Caco-2 (cell line): ENCODE results near the gene SENP1. TPM values are rescaled to one million over a fixed set of nuclear protein-coding genes. Genes with fewer than 3 reads are reported as not detected.

Experiments used
- BruUV-seq: library from RNA; stranded (reverse); fragments of 400-500 nt; replicated peaks from 2 replicates; lab custom pipeline; 2021; lab: Mats Ljungman, UMichigan
- CTCF ChIA-PET: fragments of 300-600 bp; sonication (Branson Sonifier 250); formaldehyde crosslinking; loops from one replicate; lab custom pipeline; 2022; ENCODE audit warnings: antibody characterized with exemption; lab: Charles Lee
- POLR2A ChIA-PET: fragments of 300-600 bp; sonication (Branson Sonifier 250); formaldehyde crosslinking; loops from one replicate; lab custom pipeline; 2022; ENCODE audit warnings: antibody characterized with exemption; lab: Charles Lee
- DNase-seq, 2 experiments: peaks; one replicate each; pipeline versions ENCODE4 v3.0.0 to v3.0.0-alpha.2; 2020 to 2022
- H3K27me3 ChIP-seq: replicated peaks from 2 replicates; pipeline ENCODE4 v1.6.0; 2011; ENCODE audit warnings: low read length; ENCODE audit not compliant: control insufficient read depth, insufficient read depth
- H3K36me3 ChIP-seq: 2 replicates; pipeline ENCODE4 v1.5.1; 2011; ENCODE audit warnings: low read length; ENCODE audit not compliant: control insufficient read depth, insufficient read depth
- H3K4me1 ChIP-seq: fragments of 250-450 bp; sonication (Bioruptor Pico); 2 replicates; pipeline ENCODE4 v1.5.1; 2020; ENCODE audit warnings: mild to moderate bottlenecking
- H3K4me3 ChIP-seq: 2 replicates; pipeline ENCODE4 v1.5.1; 2011; ENCODE audit warnings: low read depth, mild to moderate bottlenecking, control low read depth, low read length
- H3K9me3 ChIP-seq: fragments of 250-450 bp; sonication (Bioruptor Pico); 2 replicates; pipeline ENCODE4 v1.5.1; 2020; ENCODE audit warnings: mild to moderate bottlenecking, moderate library complexity
- H3K27ac Mint-ChIP-seq: one replicate; pipeline ENCODE4 v1.8.0; 2022; ENCODE audit warnings: mixed read lengths; ENCODE audit not compliant: unreplicated experiment
- H3K27me3 Mint-ChIP-seq: one replicate; pipeline ENCODE4 v1.8.0; 2022; ENCODE audit warnings: mixed read lengths; ENCODE audit not compliant: insufficient read depth, unreplicated experiment
- H3K36me3 Mint-ChIP-seq: one replicate; pipeline ENCODE4 v1.8.0; 2022; ENCODE audit warnings: mild to moderate bottlenecking, mixed read lengths; ENCODE audit not compliant: insufficient read depth, unreplicated experiment
- H3K4me1 Mint-ChIP-seq: one replicate; pipeline ENCODE4 v1.8.0; 2022; ENCODE audit warnings: low read depth, mixed read lengths; ENCODE audit not compliant: unreplicated experiment
- H3K4me3 Mint-ChIP-seq: one replicate; pipeline ENCODE4 v1.8.0; 2022; ENCODE audit warnings: mild to moderate bottlenecking, moderate library complexity, mixed read lengths; ENCODE audit not compliant: unreplicated experiment
- H3K9me3 Mint-ChIP-seq: one replicate; pipeline ENCODE4 v1.8.0; 2022; ENCODE audit warnings: mixed read lengths; ENCODE audit not compliant: unreplicated experiment
- CTCF ChIP-seq, 2 experiments: fragments of 200-600 bp in 1 of 2; IDR thresholded peaks; 1 replicate in 1 of 2; 2 replicates in 1 of 2; pipeline versions ENCODE4 v1.5.1 to v1.8.0; 2011 to 2022; ENCODE audit warnings: antibody characterized with exemption in 1 of 2, control low read depth in 1 of 2, inconsistent platforms in 1 of 2, low read depth in 1 of 2, low read length in 1 of 2, mild to moderate bottlenecking in 1 of 2, moderate library complexity in 1 of 2; ENCODE audit not compliant: insufficient read depth in 1 of 2, severe bottlenecking in 1 of 2, unreplicated experiment in 1 of 2
- intact Hi-C: fragments of 100-400 bp; cut with micrococcal nuclease; formaldehyde crosslinking; loops from one replicate; pipeline ENCODE4 v1.10.0; 2022; ENCODE audit not compliant: unreplicated experiment
- total RNA-seq: library from RNA; stranded (reverse); gene quantifications from 2 replicates; pipeline ENCODE4 v1.2.3, GENCODE V29; 2022

SENP1 gene
- total RNA-seq, 1 experiment from 2014 or later, result 40.4 TPM

DNA sequence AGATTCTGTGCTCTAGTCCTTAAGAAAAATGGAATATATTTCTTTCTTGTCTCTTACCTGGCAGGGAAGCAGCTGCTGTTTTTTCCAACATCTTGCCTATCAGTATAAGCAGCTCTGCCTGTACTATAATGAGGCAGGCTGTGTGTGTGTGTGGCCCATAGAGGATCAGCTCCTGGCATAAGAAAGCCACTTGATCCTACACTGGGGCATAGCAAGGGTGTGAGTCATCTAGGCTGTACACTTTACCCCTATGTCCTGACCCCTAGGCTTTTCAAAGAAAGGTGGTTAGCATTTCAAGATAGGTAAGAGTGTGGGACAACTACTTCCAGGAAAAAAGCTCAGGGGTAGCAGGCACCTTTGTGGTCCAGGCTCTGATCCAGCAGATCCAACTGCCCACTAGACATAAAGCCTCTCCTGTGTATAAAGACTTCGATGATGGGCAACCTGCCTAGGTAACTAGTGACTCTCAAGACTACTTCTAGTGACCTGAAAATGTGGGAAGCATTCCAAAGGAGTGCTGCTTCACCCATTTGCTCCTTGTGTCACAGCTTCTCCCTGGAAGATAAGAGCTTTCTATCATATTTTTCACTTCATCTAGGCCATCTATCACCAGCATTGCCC is 4.9 kb upstream of the SENP1 start:
- Mint-ChIP-seq H3K9me3 (no peaks in the 10 kb centered on the region), H3K27me3 (no peaks in the 10 kb centered on the region), H3K4me1 (peaks cover 13% of the 10 kb centered on the region), H3K36me3 (peaks cover 7% of the 10 kb centered on the region), H3K4me3 (no peak overlapping the region), H3K27ac (no peak overlapping the region)
- peak; percentile 28 to 46 for DNase-seq
- ChIA-PET POLR2A (no interaction called here), CTCF (interaction anchor here (0.6 to 1.0 kb wide), 3 partner anchors 9 to 42 kb away, joined by 3 to 6 read pairs (median 3); partner anchors contain the start of gene PFKM)
- no TSS peak for BruUV-seq
- no peak for TF ChIP-seq CTCF (IDR thresholded peaks at IDR 0.05; ENCODE audit: insufficient read depth in 1 of 2, low read depth in 1 of 2, low read length in 1 of 2, severe bottlenecking in 1 of 2, unreplicated experiment in 1 of 2)
- Histone ChIP-seq H3K36me3 (no peaks in the 10 kb centered on the region), H3K27me3 (no peaks in the 10 kb centered on the region), H3K4me3 (no peak overlapping the region), H3K9me3 (no peaks in the 10 kb centered on the region), H3K4me1 (peaks cover 21% of the 10 kb centered on the region)
- intact Hi-C loops, result no loop called here

- no peak overlapping the region for H3K27ac Mint-ChIP-seq
These were observed 3.5 kb upstream of the SENP1 start for GRCh38 chr12:48109424-48109823.

More at GRCh38 chr12:48109424-48109823, 3.5 kb upstream of the SENP1 start:
- no peaks in the 10 kb centered on the region for H3K36me3 ChIP-seq
- H3K9me3 Mint-ChIP-seq, result no peaks in the 10 kb centered on the region
- H3K27me3 Mint-ChIP-seq, result no peaks in the 10 kb centered on the region
- no peaks in the 10 kb centered on the region for H3K27me3 ChIP-seq
- intact Hi-C loops, result no loop called here
- DNase-seq, result no peak
- CTCF ChIA-PET, result no interaction called here
- no peak overlapping the region for H3K4me3 Mint-ChIP-seq
- H3K4me3 ChIP-seq, result no peak overlapping the region
- no TSS peak for BruUV-seq
- peaks cover 21% of the 10 kb centered on the region for H3K4me1 ChIP-seq
- peaks cover 19% of the 10 kb centered on the region for H3K4me1 Mint-ChIP-seq
- no peak for TF ChIP-seq CTCF (IDR thresholded peaks at IDR 0.05; ENCODE audit: insufficient read depth in 1 of 2, low read depth in 1 of 2, low read length in 1 of 2, severe bottlenecking in 1 of 2, unreplicated experiment in 1 of 2)
- peaks cover 20% of the 10 kb centered on the region for H3K36me3 Mint-ChIP-seq
- no peaks in the 10 kb centered on the region for H3K9me3 ChIP-seq
- POLR2A ChIA-PET, result no interaction called here
